Measurements from ENCODE around the gene ACTN3.

DNA sequence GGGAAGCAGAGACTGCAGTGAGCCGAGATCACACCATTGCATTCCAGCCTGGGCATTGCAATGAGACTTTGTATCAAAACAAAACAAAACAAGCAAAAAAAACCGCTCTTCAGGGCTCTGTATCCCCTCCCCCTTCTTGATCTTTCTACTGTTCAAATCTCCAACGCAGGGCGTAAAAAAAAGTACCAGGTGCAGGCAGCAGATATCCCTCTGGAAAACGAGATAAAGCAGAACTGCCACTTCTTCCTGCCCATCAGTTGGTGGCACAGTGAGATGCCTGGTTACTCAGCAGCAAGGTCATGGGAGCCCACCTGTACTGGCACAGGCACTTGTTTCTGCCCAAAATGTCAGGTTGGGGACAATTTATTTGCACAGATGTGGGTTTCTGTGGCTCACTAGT lies 57.5 kb downstream of the ACTN3 start:
- TF ChIP-seq, protein P1, sequence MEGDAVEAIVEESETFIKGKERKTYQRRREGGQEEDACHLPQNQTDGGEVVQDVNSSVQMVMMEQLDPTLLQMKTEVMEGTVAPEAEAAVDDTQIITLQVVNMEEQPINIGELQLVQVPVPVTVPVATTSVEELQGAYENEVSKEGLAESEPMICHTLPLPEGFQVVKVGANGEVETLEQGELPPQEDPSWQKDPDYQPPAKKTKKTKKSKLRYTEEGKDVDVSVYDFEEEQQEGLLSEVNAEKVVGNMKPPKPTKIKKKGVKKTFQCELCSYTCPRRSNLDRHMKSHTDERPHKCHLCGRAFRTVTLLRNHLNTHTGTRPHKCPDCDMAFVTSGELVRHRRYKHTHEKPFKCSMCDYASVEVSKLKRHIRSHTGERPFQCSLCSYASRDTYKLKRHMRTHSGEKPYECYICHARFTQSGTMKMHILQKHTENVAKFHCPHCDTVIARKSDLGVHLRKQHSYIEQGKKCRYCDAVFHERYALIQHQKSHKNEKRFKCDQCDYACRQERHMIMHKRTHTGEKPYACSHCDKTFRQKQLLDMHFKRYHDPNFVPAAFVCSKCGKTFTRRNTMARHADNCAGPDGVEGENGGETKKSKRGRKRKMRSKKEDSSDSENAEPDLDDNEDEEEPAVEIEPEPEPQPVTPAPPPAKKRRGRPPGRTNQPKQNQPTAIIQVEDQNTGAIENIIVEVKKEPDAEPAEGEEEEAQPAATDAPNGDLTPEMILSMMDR (IDR thresholded peaks at IDR 0.05) = no peak
- TF ChIP-seq POLR2A (IDR thresholded peaks at IDR 0.05) = no peak
